ENCODE measurements around the gene MRPS18A.

GRCh38 chr6:43717822-43718221, 30.2 kb upstream of the MRPS18A start:
- no peak for TF ChIP-seq CTCF (IDR thresholded peaks at IDR 0.05)
- no peak for TF ChIP-seq POLR2A (IDR thresholded peaks at IDR 0.05)
